Gastrocnemius medialis (tissue), 4 donors: ENCODE measurements around the gene PDZD4.

Experiments used
- POLR2A ChIP-seq, 2 donors: fragments of 450-650 bp; IDR thresholded peaks; one replicate each; pipeline ENCODE4 v1.6.1; 2017; ENCODE audit warnings: antibody characterized with exemption in 2 of 2, mild to moderate bottlenecking in 2 of 2, moderate library complexity in 2 of 2
- TF ChIP-seq, protein P1 (sequence below), 5 experiments: fragments of 450-650 bp in 3 of 5; fragments of 200-600 bp in 2 of 5; sonication (generic) in 2 of 5; IDR thresholded peaks in 4 of 5; conservative IDR thresholded peaks in 1 of 5; 1 replicate in 4 of 5; 2 replicates in 1 of 5; pipeline ENCODE4 v1.5.1; 2016 to 2019; ENCODE audit warnings: antibody characterized with exemption in 5 of 5, mild to moderate bottlenecking in 3 of 5, moderate library complexity in 3 of 5

DNA sequence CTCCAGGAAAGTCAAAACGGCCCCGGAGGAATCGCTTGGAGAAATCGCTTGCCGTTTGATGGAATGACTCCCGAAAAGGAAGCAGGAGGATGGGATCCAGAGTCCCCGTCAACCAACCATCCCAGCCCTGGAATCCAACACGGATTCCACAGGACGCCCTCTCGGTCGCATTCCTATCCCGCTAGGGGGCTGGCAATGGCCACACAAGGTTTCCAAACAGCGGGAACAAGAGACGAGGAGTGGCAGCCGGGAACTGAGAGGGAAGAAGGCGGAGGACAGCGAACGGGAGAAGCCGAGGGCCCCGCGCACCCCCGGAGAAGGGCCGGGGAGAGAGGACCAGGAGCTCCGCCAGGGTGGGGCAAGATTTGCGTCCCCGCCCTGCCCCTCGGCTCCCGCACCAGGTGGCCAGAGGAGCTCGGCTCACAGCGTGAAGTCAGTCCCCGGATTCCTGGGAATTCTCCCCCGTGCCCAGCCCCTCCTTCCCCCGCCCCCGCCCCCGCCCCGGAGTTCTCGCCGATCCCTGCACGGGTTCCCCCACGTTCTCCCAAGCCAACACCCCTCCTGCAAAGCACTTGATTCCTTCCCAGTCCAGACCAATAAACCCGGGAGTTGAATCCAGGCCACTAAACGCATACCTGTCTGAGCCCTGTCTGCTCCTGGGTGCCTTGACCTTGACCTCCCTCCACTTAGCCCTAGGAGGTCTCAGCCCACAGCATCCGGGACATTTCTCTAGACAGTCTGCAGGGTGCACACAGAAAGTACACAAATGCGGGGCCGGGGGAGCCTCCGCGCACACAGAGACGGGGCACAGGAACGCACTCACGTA, 1.4 kb downstream of the PDZD4 start:
- TF ChIP-seq, protein P1, sequence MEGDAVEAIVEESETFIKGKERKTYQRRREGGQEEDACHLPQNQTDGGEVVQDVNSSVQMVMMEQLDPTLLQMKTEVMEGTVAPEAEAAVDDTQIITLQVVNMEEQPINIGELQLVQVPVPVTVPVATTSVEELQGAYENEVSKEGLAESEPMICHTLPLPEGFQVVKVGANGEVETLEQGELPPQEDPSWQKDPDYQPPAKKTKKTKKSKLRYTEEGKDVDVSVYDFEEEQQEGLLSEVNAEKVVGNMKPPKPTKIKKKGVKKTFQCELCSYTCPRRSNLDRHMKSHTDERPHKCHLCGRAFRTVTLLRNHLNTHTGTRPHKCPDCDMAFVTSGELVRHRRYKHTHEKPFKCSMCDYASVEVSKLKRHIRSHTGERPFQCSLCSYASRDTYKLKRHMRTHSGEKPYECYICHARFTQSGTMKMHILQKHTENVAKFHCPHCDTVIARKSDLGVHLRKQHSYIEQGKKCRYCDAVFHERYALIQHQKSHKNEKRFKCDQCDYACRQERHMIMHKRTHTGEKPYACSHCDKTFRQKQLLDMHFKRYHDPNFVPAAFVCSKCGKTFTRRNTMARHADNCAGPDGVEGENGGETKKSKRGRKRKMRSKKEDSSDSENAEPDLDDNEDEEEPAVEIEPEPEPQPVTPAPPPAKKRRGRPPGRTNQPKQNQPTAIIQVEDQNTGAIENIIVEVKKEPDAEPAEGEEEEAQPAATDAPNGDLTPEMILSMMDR (IDR thresholded peaks at IDR 0.05 in 4 of 5, conservative IDR thresholded peaks at IDR 0.05 in 1 of 5), result no peak
- no peak for TF ChIP-seq POLR2A (IDR thresholded peaks at IDR 0.05)
